Activated CD4-positive, CD25-positive, alpha-beta regulatory T cell treated with anti-CD3 and anti-CD28 coated beads, Interleukin-2, amount 50 U/mL, for 24 hours (primary cell): ENCODE data around the gene SLC34A2.

Source experiments
- ATAC-seq, 2 donors: fragments of 150-1000 bp; cut with Tn5 transposase; one replicate each; pipeline ENCODE4 v1.10.0; 2021; ENCODE audit warnings: mild to moderate bottlenecking in 1 of 2, moderate library complexity in 1 of 2

SLC34A2 gene

DNA sequence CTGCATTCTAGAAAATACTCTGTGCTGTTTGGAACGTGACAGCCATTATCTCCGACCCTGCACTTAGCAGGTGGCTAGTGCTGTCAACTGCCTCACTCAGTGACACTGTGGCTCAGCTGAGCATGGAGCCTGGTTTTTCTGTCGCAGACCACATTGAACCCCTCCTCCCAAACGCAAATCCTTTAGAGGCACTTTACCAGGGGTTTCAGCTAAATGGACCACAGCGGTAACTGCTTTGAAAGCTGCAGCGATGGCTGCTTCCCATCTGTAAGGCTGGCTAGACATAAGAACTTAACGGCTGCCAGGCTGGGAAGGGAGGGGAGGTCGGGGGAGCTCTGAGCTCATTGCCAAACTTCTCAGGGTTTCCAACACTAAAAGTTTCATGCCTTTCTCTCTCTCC lies 8.1 kb downstream of the SLC34A2 start:
- ATAC-seq: no peak

DNA sequence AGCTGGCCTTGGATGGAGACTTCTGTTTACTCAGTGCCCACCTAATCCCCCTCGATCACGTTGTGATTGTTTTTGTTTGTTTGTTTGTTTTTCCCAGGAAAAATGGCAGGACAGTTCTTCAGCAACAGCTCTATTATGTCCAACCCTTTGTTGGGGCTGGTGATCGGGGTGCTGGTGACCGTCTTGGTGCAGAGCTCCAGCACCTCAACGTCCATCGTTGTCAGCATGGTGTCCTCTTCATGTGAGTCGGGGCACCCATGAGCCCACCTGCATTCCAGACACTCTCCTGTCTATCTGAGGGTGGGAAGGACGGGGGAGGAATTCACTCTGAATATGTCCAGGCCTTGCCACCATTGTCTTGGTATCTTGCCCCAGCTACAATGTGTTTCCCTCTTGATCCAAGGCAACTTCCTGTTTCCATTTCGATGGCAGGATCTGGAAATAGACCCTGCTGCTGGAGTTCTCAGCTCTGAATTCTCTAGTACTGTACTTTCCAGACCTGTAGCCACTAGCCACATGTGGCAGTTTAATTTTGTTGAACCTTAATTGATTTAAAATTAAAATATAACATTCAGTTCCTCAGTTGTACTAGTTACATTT lies 10.5 kb downstream of the SLC34A2 start:
- ATAC-seq: no peak

DNA sequence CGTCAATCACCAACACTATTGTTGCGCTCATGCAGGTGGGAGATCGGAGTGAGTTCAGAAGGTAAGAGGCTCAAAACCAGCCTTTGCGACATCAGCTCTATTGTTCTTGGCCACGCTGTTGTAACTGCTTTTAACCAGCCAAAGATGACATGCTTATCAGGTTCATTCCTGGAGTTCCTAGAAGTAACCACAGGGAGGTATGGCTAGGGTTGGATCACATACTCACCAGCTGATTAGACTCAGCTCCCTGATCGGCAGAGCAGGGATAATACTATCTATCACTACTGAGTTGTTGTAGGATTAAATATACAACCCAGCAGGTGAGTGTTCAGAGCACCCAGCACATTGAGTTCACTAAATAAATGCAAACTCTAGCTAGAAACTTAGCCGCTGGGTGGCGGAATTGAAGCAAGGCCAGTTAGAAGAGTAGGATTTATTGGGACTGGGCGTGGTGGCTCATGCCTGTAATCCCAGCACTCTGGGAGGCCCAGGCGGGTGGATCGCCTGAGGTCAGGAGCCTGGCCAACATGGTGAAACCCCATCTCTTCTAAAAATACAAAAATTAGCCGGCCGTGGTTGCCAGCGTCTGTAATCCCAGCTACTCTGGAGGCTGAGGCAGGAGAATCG lies 12.4 kb downstream of the SLC34A2 start:
- no peak for ATAC-seq

DNA sequence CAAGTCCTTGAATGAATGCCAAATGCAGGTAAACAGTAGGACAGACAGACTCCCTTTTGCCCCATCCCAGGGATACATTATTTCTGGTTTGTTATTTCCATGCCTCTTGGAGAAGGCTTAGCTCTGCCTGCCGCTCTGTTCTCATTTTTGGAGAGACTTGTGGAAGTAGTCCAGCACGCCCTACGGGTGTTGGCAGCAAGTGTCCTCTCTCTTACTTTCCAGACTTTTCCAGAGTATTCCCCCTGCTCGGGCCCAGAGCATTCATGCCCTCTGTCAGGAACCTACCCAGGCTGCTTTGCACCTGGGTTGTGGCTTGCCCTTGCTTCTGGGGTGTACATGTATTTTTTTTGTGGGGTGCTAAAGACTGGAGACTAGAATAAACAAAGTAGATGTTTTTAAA lies 15.3 kb downstream of the SLC34A2 start:
- ATAC-seq: no peak

DNA sequence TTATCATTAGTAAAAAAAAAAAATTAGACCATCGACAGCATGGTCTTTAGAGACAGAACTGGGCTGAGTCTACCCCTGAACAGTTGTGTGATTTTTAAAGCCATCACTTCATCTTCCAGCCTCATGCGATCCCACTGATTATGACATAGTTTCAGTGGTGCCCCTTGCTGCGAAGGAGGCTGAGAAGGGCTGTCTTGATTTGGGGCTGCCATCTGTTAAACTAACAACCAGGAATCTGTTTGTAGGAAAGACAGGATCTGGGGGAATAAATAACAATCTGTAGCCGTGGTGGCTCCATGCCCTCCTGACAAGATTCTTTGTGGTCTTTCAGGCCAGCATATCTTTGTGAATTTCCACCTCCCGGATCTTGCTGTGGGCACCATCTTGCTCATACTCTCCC lies 17.1 kb downstream of the SLC34A2 start:
- no peak for ATAC-seq

DNA sequence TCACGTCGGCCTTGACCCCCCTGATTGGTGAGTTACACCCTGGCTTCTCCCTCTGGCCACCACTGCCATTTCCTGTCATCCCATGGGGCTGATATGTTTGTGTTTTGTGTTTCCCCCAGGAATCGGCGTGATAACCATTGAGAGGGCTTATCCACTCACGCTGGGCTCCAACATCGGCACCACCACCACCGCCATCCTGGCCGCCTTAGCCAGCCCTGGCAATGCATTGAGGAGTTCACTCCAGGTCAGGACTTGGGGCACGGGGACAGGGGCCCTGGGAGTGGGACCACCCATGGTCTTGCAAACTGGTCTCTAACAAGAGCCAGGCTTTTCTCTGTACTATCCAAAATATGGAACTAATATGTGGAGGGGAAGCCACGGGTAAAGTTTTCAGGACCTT lies 18.7 kb downstream of the SLC34A2 start:
- no peak for ATAC-seq

DNA sequence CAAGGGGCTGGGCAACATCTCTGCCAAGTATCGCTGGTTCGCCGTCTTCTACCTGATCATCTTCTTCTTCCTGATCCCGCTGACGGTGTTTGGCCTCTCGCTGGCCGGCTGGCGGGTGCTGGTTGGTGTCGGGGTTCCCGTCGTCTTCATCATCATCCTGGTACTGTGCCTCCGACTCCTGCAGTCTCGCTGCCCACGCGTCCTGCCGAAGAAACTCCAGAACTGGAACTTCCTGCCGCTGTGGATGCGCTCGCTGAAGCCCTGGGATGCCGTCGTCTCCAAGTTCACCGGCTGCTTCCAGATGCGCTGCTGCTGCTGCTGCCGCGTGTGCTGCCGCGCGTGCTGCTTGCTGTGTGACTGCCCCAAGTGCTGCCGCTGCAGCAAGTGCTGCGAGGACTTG lies 20.6 kb downstream of the SLC34A2 start:
- ATAC-seq: no peak

DNA sequence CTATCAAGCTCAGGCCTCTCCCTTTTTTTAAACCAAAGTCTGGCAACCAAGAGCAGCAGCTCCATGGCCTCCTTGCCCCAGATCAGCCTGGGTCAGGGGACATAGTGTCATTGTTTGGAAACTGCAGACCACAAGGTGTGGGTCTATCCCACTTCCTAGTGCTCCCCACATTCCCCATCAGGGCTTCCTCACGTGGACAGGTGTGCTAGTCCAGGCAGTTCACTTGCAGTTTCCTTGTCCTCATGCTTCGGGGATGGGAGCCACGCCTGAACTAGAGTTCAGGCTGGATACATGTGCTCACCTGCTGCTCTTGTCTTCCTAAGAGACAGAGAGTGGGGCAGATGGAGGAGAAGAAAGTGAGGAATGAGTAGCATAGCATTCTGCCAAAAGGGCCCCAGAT lies 21.5 kb downstream of the SLC34A2 start:
- ATAC-seq: no peak

DNA sequence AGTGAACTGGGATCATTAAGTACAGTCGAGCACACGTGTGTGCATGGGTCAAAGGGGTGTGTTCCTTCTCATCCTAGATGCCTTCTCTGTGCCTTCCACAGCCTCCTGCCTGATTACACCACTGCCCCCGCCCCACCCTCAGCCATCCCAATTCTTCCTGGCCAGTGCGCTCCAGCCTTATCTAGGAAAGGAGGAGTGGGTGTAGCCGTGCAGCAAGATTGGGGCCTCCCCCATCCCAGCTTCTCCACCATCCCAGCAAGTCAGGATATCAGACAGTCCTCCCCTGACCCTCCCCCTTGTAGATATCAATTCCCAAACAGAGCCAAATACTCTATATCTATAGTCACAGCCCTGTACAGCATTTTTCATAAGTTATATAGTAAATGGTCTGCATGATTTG lies 22.3 kb downstream of the SLC34A2 start:
- no peak for ATAC-seq

DNA sequence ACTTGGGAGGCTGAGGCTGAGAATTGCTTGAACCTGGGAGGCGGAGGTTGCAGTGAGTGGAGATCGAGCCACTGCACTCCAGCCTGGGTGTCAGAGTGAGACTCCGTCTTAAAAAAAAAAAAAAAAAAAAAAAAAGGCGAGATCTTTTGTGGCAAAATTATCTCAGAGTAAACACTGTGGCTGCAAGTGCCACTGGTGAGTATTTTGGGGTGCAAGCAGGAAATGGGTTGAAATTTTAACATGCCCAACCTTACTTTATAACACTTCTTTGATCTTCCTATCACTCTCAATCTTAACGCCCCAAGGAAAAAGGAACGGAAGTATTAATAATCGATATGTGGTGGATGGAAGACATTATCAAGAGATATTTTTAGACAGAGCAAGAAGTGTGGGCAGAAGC lies 32.1 kb downstream of the SLC34A2 start:
- no peak for ATAC-seq

DNA sequence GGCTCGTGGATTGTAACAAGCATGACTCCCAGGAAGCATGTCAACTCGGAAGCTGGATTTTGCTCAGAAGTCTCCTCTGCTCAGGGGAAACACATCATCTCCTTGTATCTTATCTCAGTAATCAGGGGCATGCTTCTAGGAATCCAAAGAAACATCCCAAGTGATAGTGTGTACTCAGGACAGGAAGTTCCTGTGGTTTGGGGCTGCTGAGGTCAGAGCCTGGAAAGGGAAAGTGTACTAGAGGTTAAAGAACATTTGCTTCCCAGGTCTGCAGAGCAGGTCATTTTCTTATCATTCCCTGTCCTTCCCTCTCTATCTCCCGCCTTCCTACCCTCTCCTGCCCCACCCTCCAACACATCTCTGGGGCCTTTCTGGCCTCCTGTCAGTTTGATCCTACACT lies 38.8 kb downstream of the SLC34A2 start:
- ATAC-seq: no peak

DNA sequence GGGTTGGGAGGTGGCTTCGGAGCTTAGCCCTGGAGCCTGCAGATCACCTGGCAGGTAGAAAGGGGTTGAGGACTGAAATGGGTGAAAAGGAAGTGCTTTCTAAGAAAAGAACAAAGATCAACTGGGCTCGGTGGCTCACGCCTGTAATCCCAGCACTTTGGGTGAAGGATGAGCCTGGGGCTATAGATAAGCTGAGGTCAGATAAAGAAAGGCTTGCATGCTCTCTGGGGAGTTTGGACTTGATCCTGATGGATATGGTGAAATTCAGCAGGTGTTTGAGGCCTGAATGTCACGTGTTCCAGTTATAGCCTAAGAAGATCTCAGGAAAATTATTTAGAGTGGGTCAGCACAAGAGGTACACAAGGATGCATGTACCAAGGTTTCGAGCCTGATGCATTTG lies 40.8 kb downstream of the SLC34A2 start:
- no peak for ATAC-seq

DNA sequence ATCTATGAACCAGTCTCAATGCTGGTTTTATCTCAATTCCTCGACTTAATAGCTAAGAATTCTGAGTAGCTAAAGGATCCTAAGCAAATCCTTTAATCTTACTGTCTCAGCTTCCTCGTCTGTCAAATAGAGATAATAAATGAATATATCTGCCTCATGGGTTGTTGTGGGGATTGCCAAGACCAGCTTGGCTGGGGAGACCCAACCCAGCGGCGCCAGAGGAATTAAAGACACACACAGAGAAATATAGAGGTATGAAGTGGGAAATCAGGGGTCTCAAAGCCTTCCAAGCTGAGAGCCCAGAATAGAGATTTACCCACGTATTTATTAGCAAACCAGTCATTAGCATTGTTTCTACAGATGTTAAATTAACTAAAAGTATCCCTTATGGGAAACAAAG lies 41.9 kb downstream of the SLC34A2 start:
- no peak for ATAC-seq

DNA sequence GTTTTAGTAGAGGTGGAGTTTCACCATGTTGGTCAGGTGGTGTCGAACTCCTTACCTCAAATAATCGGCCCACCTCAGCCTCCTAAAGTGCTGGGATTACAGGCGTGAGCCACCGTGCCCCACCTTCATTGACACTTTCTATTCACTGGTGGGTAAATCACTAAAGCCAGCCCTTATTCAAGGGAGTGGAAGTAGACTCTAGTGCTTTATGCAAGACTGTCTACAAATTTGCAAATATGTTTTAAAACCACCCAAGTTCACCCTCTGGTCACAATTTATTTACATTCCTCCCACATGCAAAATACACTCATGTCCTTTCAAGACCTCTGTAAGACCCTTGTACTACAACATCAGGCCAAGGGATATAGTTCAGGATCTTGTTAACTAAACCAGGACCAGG lies 45.0 kb downstream of the SLC34A2 start:
- ATAC-seq: no peak

DNA sequence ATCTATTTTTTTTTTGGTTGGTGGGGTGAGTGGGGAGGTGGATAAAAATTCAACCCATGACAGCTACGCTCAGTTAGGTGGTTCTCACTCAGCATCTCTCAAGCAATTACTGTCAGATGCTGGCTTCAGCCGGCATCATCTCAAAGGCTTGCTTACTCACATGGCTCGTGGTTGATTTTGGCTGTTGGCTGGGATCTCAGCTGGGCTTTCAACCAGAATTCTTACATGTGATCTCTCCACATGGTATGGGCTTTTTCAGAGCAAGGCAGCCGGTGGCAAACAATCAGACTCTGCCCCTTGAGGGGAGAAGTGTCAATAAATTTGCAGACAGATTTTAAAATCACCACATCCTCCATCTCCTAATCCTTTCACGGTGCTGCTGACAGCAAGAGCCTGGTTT lies 47.2 kb downstream of the SLC34A2 start:
- no peak for ATAC-seq

DNA sequence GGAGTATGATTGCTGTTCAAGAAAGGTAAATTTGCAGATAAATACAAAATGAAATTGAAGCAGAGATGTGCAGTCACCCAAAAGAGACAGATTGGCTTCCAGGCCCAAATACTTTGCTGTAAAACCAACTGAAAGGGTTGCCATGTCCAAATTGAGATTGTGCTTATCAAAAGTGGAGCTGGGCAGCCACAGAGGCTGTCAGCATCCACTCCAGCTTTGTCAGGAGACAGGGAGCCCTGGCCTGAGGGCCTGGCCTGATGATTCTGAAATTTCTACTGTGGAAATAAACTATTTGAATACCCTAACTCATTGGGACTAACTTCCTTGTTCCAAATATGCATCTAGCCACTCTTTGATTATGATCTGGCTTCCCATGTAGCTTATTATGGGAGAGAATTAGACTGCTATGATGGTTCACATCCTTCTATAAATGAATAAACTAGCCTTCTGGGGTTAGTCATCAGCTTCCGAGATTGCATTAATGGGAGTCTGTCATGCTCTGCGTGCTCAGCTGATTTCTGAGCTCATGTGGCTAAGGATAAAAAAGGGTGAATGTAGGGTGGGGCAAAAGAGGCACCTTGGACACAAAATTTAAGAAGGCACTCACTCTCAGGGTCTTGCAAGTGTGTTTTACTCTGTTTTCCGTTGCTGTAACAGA lies 48.2 kb downstream of the SLC34A2 start:
- no peak for ATAC-seq

DNA sequence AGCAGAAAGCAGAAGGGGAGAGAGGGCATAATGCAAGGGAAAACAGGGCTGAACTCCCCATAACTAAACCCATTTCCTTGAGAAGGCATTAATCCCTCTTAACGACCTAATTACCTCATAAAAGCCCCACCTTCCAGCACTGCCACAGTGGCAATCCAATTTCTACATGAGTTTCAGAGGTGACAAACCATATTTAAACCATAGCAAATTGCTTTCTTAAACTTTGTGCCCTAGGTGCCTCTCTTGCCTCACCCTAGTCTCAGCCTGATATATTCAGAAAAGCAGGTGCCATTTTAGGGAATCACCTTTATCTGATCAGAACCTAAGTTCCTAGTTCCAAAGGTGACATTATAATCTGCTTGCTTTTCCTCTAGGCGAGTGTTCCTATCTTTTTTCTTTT lies 48.9 kb downstream of the SLC34A2 start:
- ATAC-seq: no peak

DNA sequence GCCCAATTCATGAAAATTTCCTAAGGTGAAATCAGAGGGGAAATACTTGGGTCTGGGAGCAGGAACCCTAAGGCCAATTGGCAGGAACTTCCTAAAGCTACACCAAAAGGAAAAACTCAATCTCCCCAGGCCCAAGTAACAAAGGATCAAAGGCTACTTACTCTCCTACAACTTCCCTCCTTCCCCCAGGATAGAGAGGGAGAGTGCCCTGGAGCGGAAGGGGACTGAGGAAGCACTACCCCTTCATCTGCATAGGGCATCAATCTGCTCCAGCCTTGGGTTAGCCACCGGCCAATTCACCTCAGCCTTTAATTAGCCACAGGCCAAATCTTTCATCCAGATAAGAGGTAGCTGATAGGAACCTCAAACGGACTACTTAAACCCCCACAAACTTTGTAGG lies 55.0 kb downstream of the SLC34A2 start:
- no peak for ATAC-seq

DNA sequence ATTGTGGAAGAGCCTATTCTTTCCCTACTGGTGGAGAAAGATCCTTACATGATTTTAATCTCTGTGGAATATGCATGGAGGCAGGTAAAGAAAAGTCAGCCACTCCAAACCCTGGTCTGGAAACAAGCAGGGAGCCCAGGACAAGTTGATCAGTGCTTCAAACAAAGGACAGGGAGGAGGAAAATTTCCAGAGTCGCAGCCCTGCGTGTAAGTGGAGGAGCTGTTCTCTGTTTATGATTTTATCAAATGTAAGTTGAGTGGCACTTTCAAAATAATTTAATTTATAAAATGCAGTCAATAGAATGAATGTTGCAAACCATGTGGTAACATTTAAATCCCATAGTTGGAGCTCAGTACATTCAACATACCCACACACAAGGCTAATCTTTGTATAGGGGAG lies 57.0 kb downstream of the SLC34A2 start:
- ATAC-seq: no peak

DNA sequence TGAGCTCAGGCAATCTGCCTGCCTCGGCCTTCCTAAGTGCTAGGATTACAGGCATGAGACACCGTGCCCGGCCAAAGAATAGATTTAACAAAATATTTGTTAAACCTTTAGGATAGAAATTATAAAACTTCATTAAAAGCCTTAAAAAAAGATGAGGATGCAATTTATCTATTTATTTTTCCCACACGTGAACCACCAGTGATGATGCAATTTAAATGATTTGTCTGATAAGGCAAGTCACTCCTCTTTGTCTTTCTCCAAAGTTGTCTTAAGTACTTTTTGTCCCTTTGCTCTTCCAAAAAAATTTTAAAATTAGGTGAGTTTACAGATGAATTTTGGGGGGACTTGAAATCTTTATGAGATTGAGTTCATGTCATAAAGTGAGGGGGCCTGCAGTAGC lies 58.2 kb downstream of the SLC34A2 start:
- no peak for ATAC-seq

DNA sequence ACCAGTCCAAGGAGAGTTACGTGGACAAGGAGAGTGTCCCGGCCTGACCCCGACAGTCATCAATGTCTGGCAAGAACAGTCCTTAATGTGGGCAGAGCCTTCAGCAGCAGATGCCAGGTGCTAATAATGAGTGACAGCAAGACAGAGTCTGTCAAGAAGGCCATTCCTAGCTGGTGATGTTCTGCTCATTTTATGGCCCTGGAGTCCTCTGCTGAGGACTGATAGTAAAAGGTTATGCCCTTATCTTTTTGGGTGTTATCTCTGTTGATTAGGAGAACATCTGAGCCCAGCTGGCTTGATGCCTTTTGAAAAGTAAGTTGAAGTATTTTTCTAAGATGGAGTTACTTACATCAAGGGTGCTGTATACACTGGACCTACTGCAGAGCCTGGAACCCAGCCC lies 67.3 kb downstream of the SLC34A2 start:
- ATAC-seq: no peak

DNA sequence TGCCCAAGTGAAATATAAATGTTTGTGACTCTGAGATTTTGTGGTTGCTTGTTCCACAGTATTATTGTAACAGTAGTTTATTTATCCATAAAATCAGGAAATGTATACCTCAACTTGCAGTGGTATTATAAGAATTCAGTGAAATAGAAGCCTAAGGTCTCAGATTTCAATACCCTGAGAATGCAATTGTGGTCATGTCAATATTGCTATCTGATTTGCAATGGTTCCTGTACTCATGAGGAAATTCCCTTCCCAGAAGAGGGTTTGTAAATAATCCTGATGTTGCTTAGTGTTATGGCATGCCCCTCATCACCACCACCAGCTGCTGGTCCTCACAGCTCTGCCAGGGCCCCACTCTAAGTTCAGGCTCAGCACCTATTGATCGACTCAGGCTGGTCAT lies 67.8 kb downstream of the SLC34A2 start:
- no peak for ATAC-seq

DNA sequence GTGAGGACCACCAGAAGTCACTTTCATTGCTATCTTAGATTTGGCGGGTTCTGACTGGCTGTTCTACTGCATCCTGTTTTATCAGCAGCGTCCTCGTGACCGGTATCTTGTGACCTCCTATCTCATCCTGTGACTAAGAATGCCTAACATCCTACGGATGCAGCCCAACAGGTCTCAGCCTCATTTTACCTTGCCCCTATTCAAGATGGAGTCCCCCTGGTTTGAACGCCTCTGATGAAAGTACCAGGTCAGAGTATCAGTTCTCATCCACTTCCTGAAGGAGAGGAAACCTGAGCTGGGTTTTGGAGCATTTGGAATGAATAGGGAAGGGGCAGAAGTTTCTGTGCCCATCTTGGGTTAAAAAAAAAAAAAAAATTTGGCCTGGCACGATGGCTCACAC lies 70.2 kb downstream of the SLC34A2 start:
- ATAC-seq: no peak

DNA sequence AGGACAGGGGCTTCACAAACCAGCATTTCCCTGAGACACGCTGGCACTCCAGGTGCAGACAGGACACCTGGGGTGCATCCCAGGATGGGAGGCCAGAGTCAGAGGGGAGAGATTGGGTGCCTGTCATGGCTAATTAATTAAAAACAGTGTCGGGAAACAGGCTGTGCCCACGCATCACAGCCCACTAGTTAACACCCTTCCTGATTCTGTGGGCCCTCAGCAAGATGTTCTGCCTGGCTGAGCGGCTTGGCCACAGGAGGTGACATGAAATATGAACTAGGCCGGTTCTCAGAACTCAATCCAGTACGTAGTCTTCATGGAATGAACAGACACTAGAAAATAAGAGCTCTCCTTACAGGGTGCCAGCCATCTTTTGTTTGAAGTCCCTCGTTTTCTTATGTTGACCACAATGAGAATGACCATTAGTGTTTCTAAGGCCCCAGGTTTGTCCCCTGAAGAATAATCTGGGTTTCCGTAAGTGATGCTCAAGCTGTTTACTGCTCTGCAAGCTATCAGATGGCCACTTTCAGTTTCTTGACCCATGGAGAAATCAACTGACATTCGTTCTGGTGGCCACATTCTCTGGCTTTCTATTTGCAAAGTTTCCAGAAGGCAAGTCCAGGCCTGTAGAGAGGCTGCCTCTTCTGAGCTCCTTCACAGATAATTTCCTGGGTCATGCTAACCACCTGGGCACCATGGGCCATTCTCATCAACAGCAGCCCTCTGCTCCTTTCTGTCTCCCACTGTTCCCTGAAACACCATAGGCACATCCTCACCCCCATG lies 72.3 kb downstream of the SLC34A2 start:
- ATAC-seq: no peak
